WTC11 (cell line): ENCODE measurements around the gene ELFN1.

Experiments used
- MYBL2 ChIP-seq: sonication (generic); formaldehyde crosslinking; IDR thresholded peaks from 2 replicates; pipeline ENCODE4 v1.8.1; 2023; ENCODE audit warnings: mild to moderate bottlenecking, moderate library complexity, missing genetic modification reagents
- NFE2L1 ChIP-seq: sonication (generic); formaldehyde crosslinking; IDR thresholded peaks from 2 replicates; pipeline ENCODE4 v1.8.1; 2023; ENCODE audit warnings: missing genetic modification reagents
- NR2C2 ChIP-seq: sonication (generic); formaldehyde crosslinking; IDR thresholded peaks from 2 replicates; pipeline ENCODE4 v1.8.0; 2022; ENCODE audit warnings: mild to moderate bottlenecking, missing genetic modification reagents
- NR3C1 ChIP-seq: sonication (generic); formaldehyde crosslinking; conservative IDR thresholded peaks from 2 replicates; pipeline ENCODE4 v1.8.1; 2023; ENCODE audit warnings: low read depth, mild to moderate bottlenecking, missing genetic modification reagents
- ZNF138 ChIP-seq: sonication (generic); formaldehyde crosslinking; conservative IDR thresholded peaks from 2 replicates; pipeline ENCODE4 v1.8.1; 2022; ENCODE audit warnings: mild to moderate bottlenecking, moderate library complexity, missing genetic modification reagents
- ZNF317 ChIP-seq: sonication (generic); formaldehyde crosslinking; IDR thresholded peaks from 2 replicates; pipeline ENCODE4 v1.8.1; 2023; ENCODE audit warnings: low read depth, mild to moderate bottlenecking, moderate library complexity, missing genetic modification reagents, borderline replicate concordance
- TF ChIP-seq, protein P1 (sequence below): sonication (generic); formaldehyde crosslinking; IDR thresholded peaks from 2 replicates; pipeline ENCODE4 v1.8.0; 2022; ENCODE audit warnings: mild to moderate bottlenecking, missing genetic modification reagents

GRCh38 chr7:1679326-1679965, 9.4 kb downstream of the ELFN1 start:
- TF ChIP-seq NFE2L1 (CRISPR knock-in tag): no peak
- no peak for TF ChIP-seq ZNF317 (CRISPR knock-in tag)
- no peak for TF ChIP-seq MYBL2 (CRISPR knock-in tag)
- TF ChIP-seq NR2C2 (CRISPR knock-in tag): no peak
- no peak for TF ChIP-seq NR3C1 (CRISPR knock-in tag)
- TF ChIP-seq, protein P1, sequence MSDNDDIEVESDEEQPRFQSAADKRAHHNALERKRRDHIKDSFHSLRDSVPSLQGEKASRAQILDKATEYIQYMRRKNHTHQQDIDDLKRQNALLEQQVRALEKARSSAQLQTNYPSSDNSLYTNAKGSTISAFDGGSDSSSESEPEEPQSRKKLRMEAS: no peak
- no peak for TF ChIP-seq ZNF138 (CRISPR knock-in tag)
